Cardiac muscle cell (in vitro differentiated cells and primary cell): Measurements from ENCODE around the gene THEM4. TPM values are rescaled to one million over a fixed set of nuclear protein-coding genes. Genes with fewer than 3 reads are reported as not detected.

Experiments used
- DNase-seq, 2 donors: peaks; one replicate each; pipeline versions ENCODE4 v3.0.0 to v3.0.0-alpha.2; 2010 to 2017; ENCODE audit warnings: low read depth in 1 of 2, low spot score in 1 of 2
- H3K27ac ChIP-seq: fragments of 200-600 bp; sonication (generic); 2 replicates; pipeline ENCODE4 v1.5.1; 2016
- H3K27me3 ChIP-seq: fragments of 200-600 bp; sonication (generic); 2 replicates; pipeline ENCODE4 v1.6.0; 2016; ENCODE audit warnings: control low read depth
- H3K36me3 ChIP-seq: fragments of 200-600 bp; sonication (generic); 2 replicates; pipeline ENCODE4 v1.5.1; 2016; ENCODE audit warnings: control low read depth
- H3K4me1 ChIP-seq: fragments of 200-600 bp; sonication (generic); 2 replicates; pipeline ENCODE4 v1.8.1; 2017; ENCODE audit warnings: low read depth, mild to moderate bottlenecking, mixed run types
- H3K4me3 ChIP-seq: fragments of 200-600 bp; sonication (generic); 2 replicates; pipeline ENCODE4 v1.5.1; 2016; ENCODE audit warnings: mild to moderate bottlenecking
- H3K9me3 ChIP-seq: fragments of 200-600 bp; sonication (generic); 2 replicates; pipeline ENCODE4 v1.5.1; 2017; ENCODE audit warnings: low read depth, mild to moderate bottlenecking, control low read depth
- CTCF ChIP-seq: IDR thresholded peaks from 2 replicates; pipeline ENCODE4 v1.5.1; 2012; ENCODE audit warnings: low read depth, mild to moderate bottlenecking, low read length
- polyA plus RNA-seq: library from polyadenylated mRNA; unstranded; fragments of >200 nt; fragmentation: Nextera tagmentation; extraction: Ambion mirVana; gene quantifications from 2 replicates; pipeline ENCODE4 v1.2.1, GENCODE V29; 2016
- total RNA-seq: library from RNA; depleted of rRNA; stranded (reverse); fragments of >200 nt; gene quantifications from 2 replicates; pipeline ENCODE4 v1.2.3, GENCODE V29; 2016

The THEM4 gene
- total and polyA plus RNA-seq, 2 experiments from 2014 or later: 26.8 to 61.9 TPM

- no peak for TF ChIP-seq CTCF
- Histone ChIP-seq H3K4me3 (no peak overlapping the region), H3K27ac (no peak overlapping the region), H3K27me3 (no peaks in the 10 kb centered on the region), H3K36me3 (no peaks in the 10 kb centered on the region), H3K9me3 (no peaks in the 10 kb centered on the region), H3K4me1 (peaks cover 9% of the 10 kb centered on the region)
- DNase-seq: no peak
Observed at GRCh38 chr1:151924691-151925587, 15.6 kb upstream of the THEM4 start.

- no peak overlapping the region for H3K4me3 ChIP-seq
- H3K36me3 ChIP-seq: no peaks in the 10 kb centered on the region
- H3K27ac ChIP-seq: no peak overlapping the region
- no peaks in the 10 kb centered on the region for H3K9me3 ChIP-seq
- H3K27me3 ChIP-seq: no peaks in the 10 kb centered on the region
- no peak for DNase-seq
- no peak for TF ChIP-seq CTCF
- peaks cover 9% of the 10 kb centered on the region for H3K4me1 ChIP-seq
Observed at GRCh38 chr1:151923422-151923821, 14.1 kb upstream of the THEM4 start.

- no peak for TF ChIP-seq CTCF
- no peaks in the 10 kb centered on the region for H3K36me3 ChIP-seq
- no peaks in the 10 kb centered on the region for H3K27me3 ChIP-seq
- no peak for DNase-seq
- no peak overlapping the region for H3K4me3 ChIP-seq
- H3K27ac ChIP-seq: no peak overlapping the region
- H3K4me1 ChIP-seq: no peaks in the 10 kb centered on the region
- H3K9me3 ChIP-seq: no peaks in the 10 kb centered on the region
Observed at GRCh38 chr1:151920149-151920548, 10.8 kb upstream of the THEM4 start.

- H3K27me3 ChIP-seq: no peaks in the 10 kb centered on the region
- no peaks in the 10 kb centered on the region for H3K36me3 ChIP-seq
- H3K4me1 ChIP-seq: no peaks in the 10 kb centered on the region
- no peaks in the 10 kb centered on the region for H3K9me3 ChIP-seq
- H3K4me3 ChIP-seq: no peak overlapping the region
- TF ChIP-seq CTCF: no peak
- no peak overlapping the region for H3K27ac ChIP-seq
- DNase-seq: no peak
Observed at GRCh38 chr1:151918819-151919610, 9.7 kb upstream of the THEM4 start.

GRCh38 chr1:151918156-151918555, 8.8 kb upstream of the THEM4 start:
- no peaks in the 10 kb centered on the region for H3K27me3 ChIP-seq
- no peak for DNase-seq
- TF ChIP-seq CTCF: no peak
- no peaks in the 10 kb centered on the region for H3K9me3 ChIP-seq
- H3K4me1 ChIP-seq: no peaks in the 10 kb centered on the region
- no peaks in the 10 kb centered on the region for H3K36me3 ChIP-seq
- no peak overlapping the region for H3K4me3 ChIP-seq
- no peak overlapping the region for H3K27ac ChIP-seq
